Measurements from ENCODE around the gene ANKRD20A1.
"Not testable (repeated sequence)": the region's sequence is repeated elsewhere in the genome, so short reads cannot be mapped to it uniquely, and the experiment has no call there.

GRCh38 chr9:67832088-67832487 lies 26.6 kb upstream of the ANKRD20A1 start:
- TF ChIP-seq, protein P1, sequence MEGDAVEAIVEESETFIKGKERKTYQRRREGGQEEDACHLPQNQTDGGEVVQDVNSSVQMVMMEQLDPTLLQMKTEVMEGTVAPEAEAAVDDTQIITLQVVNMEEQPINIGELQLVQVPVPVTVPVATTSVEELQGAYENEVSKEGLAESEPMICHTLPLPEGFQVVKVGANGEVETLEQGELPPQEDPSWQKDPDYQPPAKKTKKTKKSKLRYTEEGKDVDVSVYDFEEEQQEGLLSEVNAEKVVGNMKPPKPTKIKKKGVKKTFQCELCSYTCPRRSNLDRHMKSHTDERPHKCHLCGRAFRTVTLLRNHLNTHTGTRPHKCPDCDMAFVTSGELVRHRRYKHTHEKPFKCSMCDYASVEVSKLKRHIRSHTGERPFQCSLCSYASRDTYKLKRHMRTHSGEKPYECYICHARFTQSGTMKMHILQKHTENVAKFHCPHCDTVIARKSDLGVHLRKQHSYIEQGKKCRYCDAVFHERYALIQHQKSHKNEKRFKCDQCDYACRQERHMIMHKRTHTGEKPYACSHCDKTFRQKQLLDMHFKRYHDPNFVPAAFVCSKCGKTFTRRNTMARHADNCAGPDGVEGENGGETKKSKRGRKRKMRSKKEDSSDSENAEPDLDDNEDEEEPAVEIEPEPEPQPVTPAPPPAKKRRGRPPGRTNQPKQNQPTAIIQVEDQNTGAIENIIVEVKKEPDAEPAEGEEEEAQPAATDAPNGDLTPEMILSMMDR (IDR thresholded peaks at IDR 0.05) = not testable (repeated sequence)
- TF ChIP-seq POLR2A (IDR thresholded peaks at IDR 0.05) = not testable (repeated sequence)
